ENCODE results near the gene ALDOC.

DNA sequence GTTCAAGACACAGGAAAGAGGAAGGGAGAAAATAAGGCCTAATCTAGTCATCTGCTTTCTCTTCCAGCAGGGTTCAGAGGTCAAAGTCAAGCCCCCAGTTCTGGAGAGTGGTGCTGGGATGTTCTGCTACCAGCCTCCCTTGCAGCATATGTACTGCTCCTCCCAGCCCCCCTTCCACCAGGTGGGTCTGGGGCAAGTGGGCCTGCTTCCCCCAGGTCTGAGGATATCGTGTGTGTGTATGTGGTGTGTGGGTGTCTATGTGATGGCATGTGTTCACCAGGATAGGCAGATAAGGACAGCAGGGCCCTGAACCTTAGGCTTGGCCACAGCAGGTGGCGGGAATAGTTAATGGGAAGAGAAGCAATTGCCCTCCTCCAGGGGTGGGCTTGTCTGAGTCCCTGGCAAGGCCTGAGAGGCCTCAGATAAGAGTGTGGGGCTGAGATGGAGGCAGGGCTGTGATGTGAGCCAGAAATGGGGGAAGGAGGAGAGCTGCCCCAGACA lies 49.5 kb downstream of the ALDOC start:
- TF ChIP-seq, protein P1, sequence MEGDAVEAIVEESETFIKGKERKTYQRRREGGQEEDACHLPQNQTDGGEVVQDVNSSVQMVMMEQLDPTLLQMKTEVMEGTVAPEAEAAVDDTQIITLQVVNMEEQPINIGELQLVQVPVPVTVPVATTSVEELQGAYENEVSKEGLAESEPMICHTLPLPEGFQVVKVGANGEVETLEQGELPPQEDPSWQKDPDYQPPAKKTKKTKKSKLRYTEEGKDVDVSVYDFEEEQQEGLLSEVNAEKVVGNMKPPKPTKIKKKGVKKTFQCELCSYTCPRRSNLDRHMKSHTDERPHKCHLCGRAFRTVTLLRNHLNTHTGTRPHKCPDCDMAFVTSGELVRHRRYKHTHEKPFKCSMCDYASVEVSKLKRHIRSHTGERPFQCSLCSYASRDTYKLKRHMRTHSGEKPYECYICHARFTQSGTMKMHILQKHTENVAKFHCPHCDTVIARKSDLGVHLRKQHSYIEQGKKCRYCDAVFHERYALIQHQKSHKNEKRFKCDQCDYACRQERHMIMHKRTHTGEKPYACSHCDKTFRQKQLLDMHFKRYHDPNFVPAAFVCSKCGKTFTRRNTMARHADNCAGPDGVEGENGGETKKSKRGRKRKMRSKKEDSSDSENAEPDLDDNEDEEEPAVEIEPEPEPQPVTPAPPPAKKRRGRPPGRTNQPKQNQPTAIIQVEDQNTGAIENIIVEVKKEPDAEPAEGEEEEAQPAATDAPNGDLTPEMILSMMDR (IDR thresholded peaks at IDR 0.05 in 8 of 11, conservative IDR thresholded peaks at IDR 0.05 in 3 of 11): no peak
- no peak for TF ChIP-seq POLR2A (IDR thresholded peaks at IDR 0.05)
